Sigmoid colon (tissue), 7 donors: ENCODE data around the gene DRC3. TPM values are rescaled to one million over a fixed set of nuclear protein-coding genes. Genes with fewer than 3 reads are reported as not detected.

Experiments
- DNase-seq: peaks from one replicate; pipeline ENCODE4 v3.0.0-alpha.2; 2019
- H3K27ac ChIP-seq, 4 donors: fragments of 200-600 bp; sonication (generic); one replicate each; pipeline ENCODE4 v1.5.1; 2016 to 2019; ENCODE audit warnings: mild to moderate bottlenecking in 1 of 4
- H3K27me3 ChIP-seq, 3 donors: fragments of 200-600 bp; sonication (generic); one replicate each; pipeline ENCODE4 v1.5.1; 2019; ENCODE audit warnings: mild to moderate bottlenecking in 1 of 3
- H3K36me3 ChIP-seq, 4 donors: fragments of 200-600 bp; sonication (generic); one replicate each; pipeline ENCODE4 v1.5.1; 2016 to 2019
- H3K4me1 ChIP-seq, 4 donors: fragments of 200-600 bp; sonication (generic); one replicate each; pipeline ENCODE4 v1.5.1; 2017 to 2019
- H3K4me3 ChIP-seq, 4 donors: fragments of 200-600 bp; sonication (generic); one replicate each; pipeline ENCODE4 v1.5.1; 2017 to 2019; ENCODE audit warnings: mild to moderate bottlenecking in 2 of 4, moderate library complexity in 1 of 4
- H3K9me3 ChIP-seq, 4 donors: fragments of 200-600 bp in 3 of 4; sonication (generic) in 3 of 4; one replicate each; pipeline versions ENCODE4 v1.5.1 to v1.6.1; 2013 to 2019
- EP300 ChIP-seq, 4 donors: sonication (generic); formaldehyde crosslinking; IDR thresholded peaks; one replicate each; pipeline ENCODE4 v1.6.1; 2017; ENCODE audit warnings: antibody characterized with exemption in 4 of 4
- POLR2A ChIP-seq, 2 donors: fragments of 450-650 bp; IDR thresholded peaks; one replicate each; pipeline ENCODE4 v1.6.1; 2016; ENCODE audit warnings: antibody characterized with exemption in 2 of 2, mild to moderate bottlenecking in 2 of 2, moderate library complexity in 2 of 2
- POLR2AphosphoS5 ChIP-seq, 4 donors: sonication (generic); formaldehyde crosslinking; IDR thresholded peaks; one replicate each; pipeline ENCODE4 v1.6.1; 2017; ENCODE audit warnings: antibody characterized with exemption in 4 of 4
- WGBS, 2 donors: extraction: QIAGEN DNeasy Blood & Tissue Kit; methylation state at CpG; one replicate each; pipeline ENCODE4 v1.1.7; 2013; 5-methylcytosine and 5-hydroxymethylcytosine counted together
- intact Hi-C: fragments of 100-400 bp; cut with DNase I; formaldehyde crosslinking; loops from one replicate; pipeline ENCODE4 v1.15.1; 2023
- polyA plus RNA-seq, 3 donors: library from polyadenylated mRNA; stranded (reverse); fragments of 200-250 nt; gene quantifications; one replicate each; pipeline ENCODE4 v1.2.3, GENCODE V29; 2013
- total RNA-seq, 4 donors: library from RNA; depleted of rRNA; stranded (reverse); fragments of >200 nt; gene quantifications; one replicate each; pipeline ENCODE4 v1.1.0, GENCODE V29; 2016
- TF ChIP-seq, protein P1 (sequence below), 4 experiments: fragments of 450-650 bp in 3 of 4; fragments of 200-600 bp in 1 of 4; IDR thresholded peaks; one replicate each; pipeline ENCODE4 v1.5.1; 2016 to 2019; ENCODE audit warnings: antibody characterized with exemption in 4 of 4, mild to moderate bottlenecking in 3 of 4, moderate library complexity in 2 of 4
- donor health status: healthy with polysubstance abuse.
- donor health status: Bipolar disorder and iron deficiency.
- donor health status: healthy.

The DRC3 gene
- total and polyA plus RNA-seq, 7 donors: 0.36 to 6.1 (median 1.6) TPM; not detected in 2

DNA sequence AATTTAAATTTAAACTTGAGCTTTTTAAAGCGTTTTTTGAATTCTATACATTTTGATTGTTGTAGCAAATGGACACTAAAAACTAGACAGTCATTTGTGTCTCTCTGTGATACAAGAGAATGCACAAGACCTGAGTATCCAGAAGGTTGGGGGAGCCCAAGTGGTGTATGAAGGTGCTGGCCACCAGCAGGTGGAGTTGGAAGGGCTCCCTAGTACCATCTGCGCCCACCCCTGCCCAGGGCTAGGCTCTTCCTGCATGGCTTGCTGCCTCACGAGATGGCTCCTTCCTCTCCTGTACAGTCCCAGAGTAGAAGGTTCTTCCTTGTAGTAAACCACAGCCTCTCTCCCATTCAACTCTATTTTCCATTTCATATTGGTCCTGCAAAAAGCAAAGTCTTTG is 83.6 kb downstream of the DRC3 start:
- Histone ChIP-seq H3K36me3 (peaks cover 10 to 77% (median 23%) of the 10 kb centered on the region in 4 donors), H3K9me3 (no peaks in the 10 kb centered on the region), H3K4me1 (no peaks in the 10 kb centered on the region), H3K27me3 (no peaks in the 10 kb centered on the region), H3K4me3 (no peak overlapping the region), H3K27ac (no peak overlapping the region)
- intact Hi-C loops: no loop called here
- WGBS, 2 donors: 86 to 89% methylated on average over 3 of the region's 3 CpGs
- no peak for DNase-seq
- TF ChIP-seq POLR2AphosphoS5 (IDR thresholded peaks at IDR 0.05): no peak
- no peak for TF ChIP-seq POLR2A (IDR thresholded peaks at IDR 0.05)
- TF ChIP-seq EP300 (IDR thresholded peaks at IDR 0.05): no peak
- TF ChIP-seq, protein P1, sequence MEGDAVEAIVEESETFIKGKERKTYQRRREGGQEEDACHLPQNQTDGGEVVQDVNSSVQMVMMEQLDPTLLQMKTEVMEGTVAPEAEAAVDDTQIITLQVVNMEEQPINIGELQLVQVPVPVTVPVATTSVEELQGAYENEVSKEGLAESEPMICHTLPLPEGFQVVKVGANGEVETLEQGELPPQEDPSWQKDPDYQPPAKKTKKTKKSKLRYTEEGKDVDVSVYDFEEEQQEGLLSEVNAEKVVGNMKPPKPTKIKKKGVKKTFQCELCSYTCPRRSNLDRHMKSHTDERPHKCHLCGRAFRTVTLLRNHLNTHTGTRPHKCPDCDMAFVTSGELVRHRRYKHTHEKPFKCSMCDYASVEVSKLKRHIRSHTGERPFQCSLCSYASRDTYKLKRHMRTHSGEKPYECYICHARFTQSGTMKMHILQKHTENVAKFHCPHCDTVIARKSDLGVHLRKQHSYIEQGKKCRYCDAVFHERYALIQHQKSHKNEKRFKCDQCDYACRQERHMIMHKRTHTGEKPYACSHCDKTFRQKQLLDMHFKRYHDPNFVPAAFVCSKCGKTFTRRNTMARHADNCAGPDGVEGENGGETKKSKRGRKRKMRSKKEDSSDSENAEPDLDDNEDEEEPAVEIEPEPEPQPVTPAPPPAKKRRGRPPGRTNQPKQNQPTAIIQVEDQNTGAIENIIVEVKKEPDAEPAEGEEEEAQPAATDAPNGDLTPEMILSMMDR (IDR thresholded peaks at IDR 0.05): no peak

DNA sequence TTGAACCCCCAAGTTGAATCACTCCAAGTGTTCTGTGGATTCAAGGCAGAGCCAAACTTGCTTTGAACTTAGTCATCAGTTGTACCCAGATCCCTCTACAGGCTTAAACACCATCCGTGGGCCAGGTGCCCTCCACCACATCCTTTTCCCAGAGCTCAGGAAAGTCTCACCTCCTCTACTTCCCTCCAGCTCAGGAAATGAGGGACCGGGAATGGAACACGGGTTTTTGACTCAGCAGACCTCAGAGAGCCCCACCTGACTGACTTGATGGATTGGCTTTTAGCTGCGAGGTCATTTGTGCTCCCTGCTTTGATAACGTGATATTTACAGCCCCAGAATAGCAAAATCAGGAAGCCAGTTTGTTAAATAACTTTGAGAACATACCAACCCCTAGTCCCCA is 86.6 kb downstream of the DRC3 start:
- Histone ChIP-seq H3K27me3 (no peaks in the 10 kb centered on the region), H3K27ac (no peak overlapping the region), H3K4me1 (no peaks in the 10 kb centered on the region), H3K36me3 (peaks cover 4 to 93% (median 31%) of the 10 kb centered on the region in 4 donors), H3K4me3 (no peak overlapping the region), H3K9me3 (no peaks in the 10 kb centered on the region)
- no peak for TF ChIP-seq EP300 (IDR thresholded peaks at IDR 0.05)
- TF ChIP-seq POLR2A (IDR thresholded peaks at IDR 0.05): no peak
- TF ChIP-seq POLR2AphosphoS5 (IDR thresholded peaks at IDR 0.05): no peak
- TF ChIP-seq, protein P1 (IDR thresholded peaks at IDR 0.05): no peak
- no peak for DNase-seq
- intact Hi-C loops: no loop called here
- WGBS, 2 donors: 75 to 79% methylated on average over 5 of the region's 5 CpGs

DNA sequence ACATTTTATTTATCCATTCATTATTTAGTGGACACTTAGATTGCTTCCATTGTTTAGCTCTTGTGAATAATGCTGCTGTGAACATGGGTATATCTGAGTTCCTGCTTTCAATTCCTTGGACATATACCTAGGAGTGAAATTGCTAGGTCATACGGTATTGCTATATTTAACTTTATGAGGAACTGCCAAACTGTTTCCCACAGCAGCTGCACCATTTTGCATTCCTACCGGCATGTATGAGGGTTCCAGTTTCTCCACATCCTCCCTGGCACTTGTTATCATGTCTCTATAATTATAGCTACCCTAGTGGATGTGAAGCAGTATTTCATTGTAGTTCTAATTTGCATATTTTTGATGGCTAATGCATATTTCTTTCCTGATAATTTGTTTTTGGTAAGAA is 91.4 kb downstream of the DRC3 start:
- WGBS, 2 donors: 78 to 81% methylated on average over 2 of the region's 2 CpGs
- no peak for DNase-seq
- TF ChIP-seq EP300 (IDR thresholded peaks at IDR 0.05) (no peak), POLR2A (IDR thresholded peaks at IDR 0.05) (no peak)
- H3K4me3 ChIP-seq: no peak overlapping the region
- intact Hi-C loops: no loop called here
- H3K4me1 ChIP-seq: no peaks in the 10 kb centered on the region
- H3K36me3 ChIP-seq: peaks cover 0 to 72% (median 26%) of the 10 kb centered on the region in 4 donors
- no peaks in the 10 kb centered on the region for H3K9me3 ChIP-seq
- no peaks in the 10 kb centered on the region for H3K27me3 ChIP-seq
- H3K27ac ChIP-seq: no peak overlapping the region

DNA sequence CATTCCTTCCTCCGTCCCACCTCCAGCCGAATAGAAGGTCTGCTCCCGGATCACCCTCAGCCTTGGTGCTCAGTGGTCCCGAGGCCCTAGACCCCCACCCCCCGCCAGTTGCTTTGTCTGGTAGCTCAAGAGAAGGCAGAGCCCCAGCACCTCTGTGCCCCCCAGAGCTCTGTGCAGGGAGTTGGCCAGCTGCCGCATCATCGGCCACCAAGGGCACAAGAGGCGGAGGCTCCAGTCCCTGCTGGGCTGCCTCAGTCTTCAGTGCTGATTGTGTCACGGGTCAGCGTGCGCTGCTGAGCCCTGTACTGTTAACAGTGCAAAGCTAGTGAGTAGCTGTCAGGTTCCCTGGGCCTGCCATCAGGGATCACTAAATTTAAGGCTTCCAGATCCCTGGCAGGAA is 92.9 kb downstream of the DRC3 start:
- no peak overlapping the region for H3K4me3 ChIP-seq
- TF ChIP-seq POLR2AphosphoS5 (IDR thresholded peaks at IDR 0.05): no peak
- no peak for TF ChIP-seq POLR2A (IDR thresholded peaks at IDR 0.05)
- TF ChIP-seq, protein P1 (IDR thresholded peaks at IDR 0.05): no peak
- no peak for TF ChIP-seq EP300 (IDR thresholded peaks at IDR 0.05)
- H3K9me3 ChIP-seq: no peaks in the 10 kb centered on the region
- peaks cover 0 to 58% (median 18%) of the 10 kb centered on the region in 4 donors for H3K36me3 ChIP-seq
- H3K4me1 ChIP-seq: no peaks in the 10 kb centered on the region
- H3K27me3 ChIP-seq: no peaks in the 10 kb centered on the region
- 95% methylated on average over 11 of the region's 11 CpGs for WGBS, 2 donors
- intact Hi-C loops: no loop called here
- H3K27ac ChIP-seq: no peak overlapping the region
- no peak for DNase-seq

Other genes with a start within 250 kb of the DRC3 start
- 10 to 100 TPM; 26.0 to 53.5 (median 43.5) TPM for gene SREBF1, start 135.9 kb upstream of the DRC3 start, total RNA-seq
- 100 to 1,000 TPM in 1 of 3 donors, 10 to 100 TPM in 2; 10.2 to 172 (median 14.3) TPM for gene SREBF1, start 135.9 kb upstream of the DRC3 start, polyA plus RNA-seq
- gene TOM1L2, start 462 bp upstream of the DRC3 start, total RNA-seq: 100 to 1,000 TPM in 1 of 4 donors, 10 to 100 TPM in 3; 38.2 to 215 (median 66.2) TPM
- gene TOM1L2, start 462 bp upstream of the DRC3 start, polyA plus RNA-seq: 10 to 100 TPM; 13.8 to 43.3 (median 29.6) TPM
- gene ATPAF2, start 66.3 kb downstream of the DRC3 start, total RNA-seq: 10 to 100 TPM; 10.3 to 28.8 (median 15.3) TPM
- 10 to 100 TPM; 17.4 to 28.1 (median 26.8) TPM for gene ATPAF2, start 66.3 kb downstream of the DRC3 start, polyA plus RNA-seq
- 10 to 100 TPM; 20.0 to 25.2 (median 23.9) TPM for gene GID4, start 66.5 kb downstream of the DRC3 start, total RNA-seq
- 1 to 10 TPM; 2.8 to 4.2 (median 3.8) TPM for gene GID4, start 66.5 kb downstream of the DRC3 start, polyA plus RNA-seq
- 10 to 100 TPM; 25.2 to 36.0 (median 34.4) TPM for gene DRG2, start 115.1 kb downstream of the DRC3 start, total RNA-seq
- gene DRG2, start 115.1 kb downstream of the DRC3 start, polyA plus RNA-seq: 10 to 100 TPM; 25.0 to 37.3 (median 27.6) TPM
- gene MYO15A, start 135.9 kb downstream of the DRC3 start, total RNA-seq: 1 to 10 TPM in 2 of 4 donors, under 1 TPM in 2; 0.68 to 3.6 (median 1.3) TPM
- under 1 TPM in 2 of 3 donors, not detected in 1; 0.60 to 0.73 TPM for gene MYO15A, start 135.9 kb downstream of the DRC3 start, polyA plus RNA-seq
- 100 to 1,000 TPM; 100 to 109 (median 104) TPM for gene ALKBH5, start 211.0 kb downstream of the DRC3 start, total RNA-seq
- 10 to 100 TPM; 36.6 to 46.7 (median 40.0) TPM for gene ALKBH5, start 211.0 kb downstream of the DRC3 start, polyA plus RNA-seq